GM12865 (cell line): Measurements from ENCODE around the gene HTR1D.
A peak's percentile ranks its signal among the peaks of the same experiment; 100 is the strongest.

Experiments
- DNase-seq: peaks from one replicate; pipeline ENCODE4 v3.0.0; 2010; ENCODE audit warnings: low read depth
- H3K4me3 ChIP-seq: 2 replicates; pipeline ENCODE4 v1.5.1; 2011; ENCODE audit warnings: mild to moderate bottlenecking, low read depth, low read length, control low read depth
- CTCF ChIP-seq: IDR thresholded peaks from 2 replicates; pipeline ENCODE4 v1.5.1; 2011; ENCODE audit warnings: low read length, control low read depth, low read depth, inconsistent platforms; ENCODE audit not compliant: insufficient read depth; ENCODE audit errors: missing control alignments

Gene HTR1D

DNA sequence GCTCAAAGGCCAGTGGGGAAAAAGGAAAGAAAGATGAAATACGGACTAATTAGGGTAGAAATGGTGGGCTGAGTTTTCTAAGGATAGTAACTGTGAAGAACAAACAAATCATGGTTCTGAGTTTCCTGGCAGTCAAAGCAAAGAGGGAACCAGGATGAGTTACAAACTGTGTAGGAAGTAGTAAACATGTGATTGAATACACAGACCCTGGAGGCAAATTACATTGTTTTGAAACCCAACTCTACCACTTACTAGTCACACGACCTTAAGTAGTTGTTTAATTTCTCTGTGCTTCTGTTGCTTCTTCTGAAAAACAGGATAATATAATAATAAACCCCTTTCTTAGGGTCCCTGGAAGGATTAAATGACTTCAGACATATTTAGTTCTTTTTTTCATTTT is 37.4 kb downstream of the HTR1D start:
- H3K4me3 ChIP-seq = no peak overlapping the region
- no peak for TF ChIP-seq CTCF
- no peak for DNase-seq

- H3K4me3 ChIP-seq = no peak overlapping the region
- TF ChIP-seq CTCF = peak; percentile 26
- DNase-seq = peak; percentile 44
Observed at GRCh38 chr1:23178950-23179349, 38.4 kb downstream of the HTR1D start.

DNA sequence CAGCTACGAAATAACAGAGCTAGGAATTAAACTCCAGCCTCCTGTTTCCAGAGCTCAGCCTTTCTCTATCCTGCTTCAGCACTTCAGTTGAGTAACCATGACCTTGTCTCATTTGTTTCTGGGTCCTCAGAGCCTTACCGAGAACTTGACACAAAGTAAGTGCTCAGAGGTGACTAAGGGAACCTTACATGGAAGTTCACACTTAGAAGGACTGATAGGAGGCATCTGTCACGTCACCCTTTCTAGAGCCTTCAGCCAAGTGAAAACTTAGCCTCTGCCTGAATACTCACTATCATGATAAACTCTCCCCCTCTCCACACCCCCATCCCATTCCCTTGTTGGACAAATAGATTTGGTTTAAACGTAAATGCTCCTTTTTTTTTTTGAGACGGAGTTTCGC is 38.9 kb downstream of the HTR1D start:
- DNase-seq = no peak
- no peak overlapping the region for H3K4me3 ChIP-seq
- TF ChIP-seq CTCF = no peak

DNA sequence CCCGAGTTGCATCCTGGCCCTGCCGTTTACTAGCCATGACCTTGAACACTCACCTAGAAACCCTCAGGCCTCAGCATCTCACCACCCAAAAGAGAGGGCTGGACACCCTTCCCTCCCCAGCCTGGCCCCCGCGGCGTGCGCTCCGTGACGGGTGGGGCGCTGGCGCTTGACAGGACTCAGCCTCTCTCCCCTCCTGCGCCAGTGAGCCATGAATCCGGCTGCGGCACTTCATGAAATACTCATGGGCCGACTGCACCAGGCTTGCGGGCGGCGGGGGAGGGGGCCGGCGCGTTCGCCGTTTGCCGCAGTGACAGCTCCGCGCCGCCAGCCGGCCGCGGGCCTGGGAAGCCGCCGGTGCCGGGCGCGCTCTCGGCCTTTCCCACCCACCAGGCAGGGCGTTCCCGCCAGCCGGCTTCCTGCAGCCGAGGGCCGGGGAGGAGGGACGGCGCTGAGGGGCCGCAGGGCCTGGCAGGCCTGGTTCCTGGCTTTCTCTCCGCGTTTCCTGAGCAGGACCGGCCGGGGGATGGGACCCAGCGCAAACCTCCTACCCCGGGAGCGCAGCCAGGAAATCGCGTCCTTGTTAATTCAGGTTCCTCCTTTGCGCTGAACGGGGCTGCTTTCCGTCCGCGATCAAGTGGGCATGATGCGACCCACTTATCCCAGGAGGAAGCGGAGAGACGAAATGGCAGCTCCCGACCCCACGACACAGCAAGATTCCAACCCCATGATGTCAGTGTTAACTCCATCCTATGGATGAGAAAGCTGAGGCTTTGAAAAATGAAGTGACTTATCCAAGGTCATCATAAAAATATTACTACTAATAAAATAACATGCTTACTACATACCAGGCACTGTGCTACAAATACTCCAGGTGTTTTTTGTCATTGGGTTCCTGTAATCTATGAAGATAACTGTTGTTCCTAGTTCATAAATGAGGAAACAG is 39.6 kb downstream of the HTR1D start:
- DNase-seq = peak; percentile 87
- peak; percentile 8 for TF ChIP-seq CTCF
- peak overlapping the region; percentile 56 for H3K4me3 ChIP-seq

GRCh38 chr1:23177031-23177430 is 40.3 kb downstream of the HTR1D start:
- DNase-seq = no peak
- TF ChIP-seq CTCF = no peak
- H3K4me3 ChIP-seq = peak overlapping the region; percentile 56

DNA sequence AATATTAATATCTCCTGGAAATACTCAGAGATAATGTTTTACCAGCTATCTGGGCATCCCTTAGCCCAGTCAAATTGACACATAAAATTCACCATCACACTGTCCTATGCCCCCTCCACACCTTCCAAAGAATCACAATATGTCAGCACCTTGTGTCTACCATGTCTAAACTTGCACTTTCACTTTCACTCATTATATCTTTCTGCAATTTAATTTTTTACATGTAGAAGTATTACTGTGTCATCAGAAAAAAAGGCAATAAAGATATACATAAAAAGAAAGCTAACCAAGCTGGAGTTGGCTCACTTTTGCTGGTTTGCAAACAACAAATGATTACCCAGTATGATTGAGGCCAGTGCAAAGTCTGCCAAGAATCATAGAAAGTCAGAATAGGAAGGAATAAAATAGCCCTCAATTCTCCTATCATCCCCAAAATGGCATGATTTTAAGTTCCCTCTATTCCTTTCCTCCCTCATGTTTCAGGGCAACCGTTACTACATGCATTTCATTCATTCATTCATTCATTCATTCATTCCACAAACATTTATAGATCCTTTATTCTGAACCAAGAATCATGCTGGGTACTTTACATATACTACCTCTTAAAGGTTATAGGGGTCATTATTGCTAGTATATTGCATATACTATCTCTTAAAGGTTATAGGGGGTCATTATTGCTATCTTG is 42.7 kb downstream of the HTR1D start:
- H3K4me3 ChIP-seq = no peak overlapping the region
- TF ChIP-seq CTCF = no peak
- DNase-seq = no peak
